ENCODE measurements around the gene MAPK11. TPM values are rescaled to one million over a fixed set of nuclear protein-coding genes. Genes with fewer than 3 reads are reported as not detected.

The MAPK11 gene
- total RNA-seq, 1 donor from 2014 or later, result 26.1 TPM

DNA sequence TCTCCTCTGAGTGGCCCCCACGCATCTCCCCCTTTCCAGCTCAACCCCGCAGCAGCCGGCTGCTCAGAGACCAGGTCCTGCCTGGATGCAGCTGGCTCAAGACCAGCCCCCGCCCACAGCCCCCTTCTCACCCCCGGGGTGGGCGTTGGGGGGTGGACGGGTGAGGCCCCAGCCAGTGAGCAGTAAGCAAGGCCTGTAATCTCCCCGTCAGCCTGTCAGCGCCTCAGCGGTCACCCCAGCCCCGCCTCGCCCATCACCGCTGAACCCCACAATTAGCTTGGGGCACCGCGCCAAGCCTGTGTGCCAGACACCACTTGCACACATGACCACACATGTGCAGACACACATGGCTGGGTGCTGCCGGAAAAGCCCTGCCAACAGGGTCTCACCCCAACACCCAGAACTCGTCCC, 31.4 kb upstream of the MAPK11 start:
- peak overlapping the region; percentile 78 for H3K27ac ChIP-seq
- DNase-seq (no peak), ATAC-seq (no peak)
- intact Hi-C loops (cut with DNase I), result no loop called here
- TF ChIP-seq, protein P1, sequence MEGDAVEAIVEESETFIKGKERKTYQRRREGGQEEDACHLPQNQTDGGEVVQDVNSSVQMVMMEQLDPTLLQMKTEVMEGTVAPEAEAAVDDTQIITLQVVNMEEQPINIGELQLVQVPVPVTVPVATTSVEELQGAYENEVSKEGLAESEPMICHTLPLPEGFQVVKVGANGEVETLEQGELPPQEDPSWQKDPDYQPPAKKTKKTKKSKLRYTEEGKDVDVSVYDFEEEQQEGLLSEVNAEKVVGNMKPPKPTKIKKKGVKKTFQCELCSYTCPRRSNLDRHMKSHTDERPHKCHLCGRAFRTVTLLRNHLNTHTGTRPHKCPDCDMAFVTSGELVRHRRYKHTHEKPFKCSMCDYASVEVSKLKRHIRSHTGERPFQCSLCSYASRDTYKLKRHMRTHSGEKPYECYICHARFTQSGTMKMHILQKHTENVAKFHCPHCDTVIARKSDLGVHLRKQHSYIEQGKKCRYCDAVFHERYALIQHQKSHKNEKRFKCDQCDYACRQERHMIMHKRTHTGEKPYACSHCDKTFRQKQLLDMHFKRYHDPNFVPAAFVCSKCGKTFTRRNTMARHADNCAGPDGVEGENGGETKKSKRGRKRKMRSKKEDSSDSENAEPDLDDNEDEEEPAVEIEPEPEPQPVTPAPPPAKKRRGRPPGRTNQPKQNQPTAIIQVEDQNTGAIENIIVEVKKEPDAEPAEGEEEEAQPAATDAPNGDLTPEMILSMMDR (IDR thresholded peaks at IDR 0.05), result no peak
- H3K27me3 ChIP-seq, result no peaks in the 10 kb centered on the region
- peaks cover 88% of the 10 kb centered on the region for H3K4me1 ChIP-seq
- peak overlapping the region; percentile 21 for H3K4me3 ChIP-seq
- H3K9me3 ChIP-seq, result no peaks in the 10 kb centered on the region
- H3K36me3 ChIP-seq, result no peaks in the 10 kb centered on the region

DNA sequence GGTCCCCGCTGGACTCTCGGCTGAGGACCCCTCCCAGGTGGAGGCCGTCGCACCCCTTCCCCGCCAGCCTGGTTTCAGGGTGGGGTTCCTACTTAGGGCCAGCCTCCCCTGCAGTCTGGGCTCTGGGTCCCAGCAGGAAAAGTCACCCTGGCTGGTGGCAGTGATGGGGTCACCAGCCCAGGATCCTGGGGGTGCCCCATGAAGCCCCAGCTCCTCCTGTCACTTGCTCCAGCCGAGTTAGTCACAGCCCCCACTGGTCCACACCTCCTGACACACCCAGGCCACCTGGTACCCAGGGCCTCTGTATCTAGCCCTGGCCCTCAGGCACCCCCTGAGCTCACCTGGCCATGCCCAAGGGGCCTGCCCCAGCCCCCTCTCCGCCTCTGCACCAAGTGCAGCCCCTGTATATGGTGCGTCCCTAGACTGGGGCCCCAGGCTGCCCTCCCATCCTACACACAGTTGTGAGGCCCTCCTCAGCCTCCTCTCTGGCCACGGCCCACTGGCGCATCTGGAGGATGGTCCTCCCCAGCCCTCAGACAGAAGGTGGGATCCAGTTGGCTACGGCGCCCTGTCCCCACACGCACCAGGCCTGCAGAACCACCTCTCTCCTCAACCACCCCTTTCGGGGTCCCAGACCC, 30.6 kb upstream of the MAPK11 start:
- ATAC-seq, result no peak
- Histone ChIP-seq H3K9me3 (no peaks in the 10 kb centered on the region), H3K36me3 (no peaks in the 10 kb centered on the region), H3K4me3 (peak overlapping the region; percentile 44), H3K4me1 (peaks cover 91% of the 10 kb centered on the region), H3K27me3 (no peaks in the 10 kb centered on the region), H3K27ac (peak overlapping the region; percentile 63)
- TF ChIP-seq, protein P1 (IDR thresholded peaks at IDR 0.05), result no peak
- DNase-seq, result no peak
- intact Hi-C loops (cut with DNase I), result no loop called here

DNA sequence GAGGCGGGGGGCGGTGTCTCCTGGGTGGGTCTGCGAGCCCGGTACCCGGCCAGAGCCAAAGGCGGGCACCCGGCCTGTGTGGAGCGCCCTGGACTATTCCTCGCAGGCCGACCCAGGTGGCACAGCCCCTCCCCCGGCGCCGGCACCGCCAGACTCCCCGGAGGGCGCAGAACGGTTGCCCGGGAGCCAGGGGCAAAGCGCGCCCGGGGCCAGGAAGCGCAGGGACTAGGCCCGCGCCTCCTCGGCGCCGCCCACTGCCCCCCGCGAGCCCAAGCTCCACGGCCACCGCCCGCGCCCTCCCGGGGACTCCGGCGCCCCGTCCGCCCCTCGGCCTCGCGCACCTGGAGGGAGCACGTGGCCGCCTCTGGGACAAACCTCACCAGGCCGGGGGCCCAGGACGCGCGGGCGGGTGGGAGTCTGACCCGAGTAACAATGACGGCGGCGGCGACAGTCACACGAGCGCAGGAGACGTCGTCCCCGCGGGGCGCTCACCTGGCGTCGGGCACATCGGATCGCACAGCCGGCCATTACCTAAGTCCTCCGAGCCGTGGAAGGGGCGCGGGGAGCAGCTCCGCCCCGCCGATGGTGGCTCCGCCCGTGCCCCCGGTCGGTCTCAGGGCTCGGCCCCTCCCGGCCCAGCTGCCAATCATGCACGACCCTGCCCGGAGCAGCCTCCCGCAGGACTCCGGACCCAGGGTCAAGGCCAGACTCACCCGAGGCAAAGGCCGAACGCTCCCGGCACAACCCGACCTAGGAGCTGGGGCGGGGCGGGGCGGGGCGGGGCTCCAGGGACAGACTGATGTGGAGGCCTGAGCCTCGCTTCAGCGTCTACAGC, 29.8 kb upstream of the MAPK11 start:
- no peaks in the 10 kb centered on the region for H3K36me3 ChIP-seq
- no peaks in the 10 kb centered on the region for H3K27me3 ChIP-seq
- intact Hi-C loops (cut with DNase I), result no loop called here
- peaks cover 85% of the 10 kb centered on the region for H3K4me1 ChIP-seq
- TF ChIP-seq, protein P1 (IDR thresholded peaks at IDR 0.05), result no peak
- ATAC-seq (no peak), DNase-seq (no peak)
- peak overlapping the region; percentile 44 for H3K4me3 ChIP-seq
- H3K27ac ChIP-seq, result peak overlapping the region; percentile 63
- no peaks in the 10 kb centered on the region for H3K9me3 ChIP-seq

DNA sequence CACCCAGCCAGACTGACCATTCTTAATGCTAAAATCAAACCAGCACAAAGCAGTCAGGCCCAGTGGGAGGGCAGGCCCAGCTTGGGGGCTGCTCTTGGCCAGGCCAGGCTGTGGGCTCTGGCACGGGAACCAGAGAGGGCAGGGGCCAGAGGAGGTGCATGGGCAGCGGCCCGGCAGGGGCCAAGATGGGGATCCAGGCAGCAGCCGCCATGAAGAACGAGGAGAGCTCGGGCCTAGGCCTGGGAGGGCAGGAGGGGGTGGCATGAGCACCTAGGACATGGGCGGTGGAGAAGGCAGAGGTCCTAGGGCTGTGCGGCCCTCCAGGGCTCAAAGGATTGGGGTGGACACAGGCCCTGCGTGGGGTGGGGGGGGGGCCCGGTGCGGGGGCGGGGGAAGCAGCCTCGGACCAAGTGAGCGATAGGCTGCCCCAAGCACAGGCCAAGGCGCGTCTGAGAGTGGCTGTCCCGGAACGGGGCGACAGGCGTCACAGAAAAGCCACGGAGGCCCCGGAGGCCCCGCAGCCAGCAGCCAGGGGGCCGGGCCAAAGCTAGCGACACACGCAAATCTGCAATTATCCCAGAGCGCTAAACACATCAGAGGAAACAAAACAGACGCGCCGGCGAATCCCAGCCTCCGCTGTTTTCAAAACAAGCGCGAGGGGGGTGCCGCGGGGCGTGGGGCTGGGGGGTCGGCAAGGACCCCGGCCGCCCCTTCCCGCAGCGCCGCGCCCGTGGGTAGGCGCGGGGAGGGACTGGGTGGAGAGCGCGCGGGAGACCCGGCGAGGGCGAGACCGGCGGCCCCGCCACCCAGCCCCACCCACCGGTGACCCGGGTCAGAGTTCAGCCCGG, 29.0 kb upstream of the MAPK11 start:
- ATAC-seq, result no peak
- no peaks in the 10 kb centered on the region for H3K27me3 ChIP-seq
- DNase-seq, result no peak
- TF ChIP-seq, protein P1 (IDR thresholded peaks at IDR 0.05), result no peak
- intact Hi-C loops (cut with DNase I), result no loop called here
- H3K4me1 ChIP-seq, result peaks cover 85% of the 10 kb centered on the region
- H3K27ac ChIP-seq, result peak overlapping the region; percentile 63
- no peaks in the 10 kb centered on the region for H3K9me3 ChIP-seq
- peak overlapping the region; percentile 44 for H3K4me3 ChIP-seq
- H3K36me3 ChIP-seq, result no peaks in the 10 kb centered on the region

DNA sequence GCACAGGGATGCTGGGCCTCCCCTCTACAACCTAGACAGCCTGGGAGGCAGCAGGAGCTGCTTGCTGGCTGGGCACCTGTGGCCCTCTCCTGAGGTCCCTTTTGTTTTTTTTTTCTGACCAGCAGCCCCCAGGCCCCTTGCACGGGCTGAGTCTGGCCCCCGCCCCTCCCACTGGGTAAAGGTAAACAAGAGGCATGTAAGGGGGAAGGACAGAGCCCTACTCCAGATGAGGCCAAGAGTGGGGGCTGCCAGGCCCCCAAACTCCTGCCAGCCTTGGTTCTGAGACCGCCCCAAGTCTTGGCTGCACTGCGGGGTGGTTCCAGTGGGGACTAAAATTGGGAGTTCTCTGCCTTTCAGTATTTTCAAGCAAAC, 28.1 kb upstream of the MAPK11 start:
- Histone ChIP-seq H3K4me3 (no peak overlapping the region), H3K4me1 (peaks cover 85% of the 10 kb centered on the region), H3K36me3 (no peaks in the 10 kb centered on the region), H3K9me3 (no peaks in the 10 kb centered on the region), H3K27ac (peak overlapping the region; percentile 63), H3K27me3 (no peaks in the 10 kb centered on the region)
- intact Hi-C loops (cut with DNase I), result no loop called here
- ATAC-seq (no peak), DNase-seq (no peak)
- TF ChIP-seq, protein P1 (IDR thresholded peaks at IDR 0.05), result no peak

Data from upper lobe of right lung (tissue), 1 donor.